Kidney epithelial cell (primary cell): ENCODE measurements around the gene BTG4. TPM values are rescaled to one million over a fixed set of nuclear protein-coding genes. Genes with fewer than 3 reads are reported as not detected.

Experiments
- DNase-seq: peaks from one replicate; pipeline ENCODE4 v3.0.0-alpha.2; 2010; ENCODE audit warnings: low read depth
- H3K27me3 ChIP-seq: 2 replicates; pipeline ENCODE4 v1.6.0; 2011; ENCODE audit warnings: low read length; ENCODE audit not compliant: control insufficient read depth, insufficient read depth
- H3K36me3 ChIP-seq: 2 replicates; pipeline ENCODE4 v1.5.1; 2011; ENCODE audit warnings: low read length; ENCODE audit not compliant: control insufficient read depth, insufficient read depth
- H3K4me3 ChIP-seq: 2 replicates; pipeline ENCODE4 v1.5.1; 2011; ENCODE audit warnings: low read depth, mild to moderate bottlenecking, control low read depth, low read length
- CTCF ChIP-seq: IDR thresholded peaks from 2 replicates; pipeline ENCODE4 v1.5.1; 2011; ENCODE audit warnings: mild to moderate bottlenecking, moderate library complexity, low read length, control low read depth, inconsistent platforms; ENCODE audit not compliant: insufficient read depth, poor library complexity, severe bottlenecking
- total RNA-seq: library from RNA; depleted of rRNA; stranded (reverse); fragments of >200 nt; gene quantifications from 2 replicates; pipeline ENCODE4 v1.2.3, GENCODE V29; 2015

Gene BTG4
- total RNA-seq, 1 donor from 2014 or later = 0.08 TPM

GRCh38 chr11:111540114-111540936 is 28.1 kb upstream of the BTG4 start, which contains the start of gene LAYN:
LAYN (plus strand) TSS chr11:111540720; CDS start chr11:111540844, 124 bp downstream.
- Histone ChIP-seq H3K4me3 (peak within 1 kb of the TSS; percentile 54), H3K27me3 (no peaks in the 10 kb centered on the region), H3K36me3 (no peaks in the 10 kb centered on the region)
- TF ChIP-seq CTCF = no peak
- no peak for DNase-seq

- H3K36me3 ChIP-seq = no peaks in the 10 kb centered on the region
- H3K4me3 ChIP-seq = no peak overlapping the region
- H3K27me3 ChIP-seq = no peaks in the 10 kb centered on the region
- no peak for DNase-seq
- TF ChIP-seq CTCF = no peak
Observed at GRCh38 chr11:111539426-111540113, 27.4 kb upstream of the BTG4 start.

- Histone ChIP-seq H3K36me3 (no peaks in the 10 kb centered on the region), H3K27me3 (no peaks in the 10 kb centered on the region), H3K4me3 (no peak overlapping the region)
- DNase-seq = no peak
- no peak for TF ChIP-seq CTCF
Observed at GRCh38 chr11:111538407-111539114, 26.4 kb upstream of the BTG4 start.

GRCh38 chr11:111537336-111537860 is 25.2 kb upstream of the BTG4 start:
- no peak for TF ChIP-seq CTCF
- Histone ChIP-seq H3K27me3 (no peaks in the 10 kb centered on the region), H3K36me3 (no peaks in the 10 kb centered on the region), H3K4me3 (no peak overlapping the region)
- no peak for DNase-seq

GRCh38 chr11:111535281-111535680 is 23.1 kb upstream of the BTG4 start:
- Histone ChIP-seq H3K27me3 (no peaks in the 10 kb centered on the region), H3K4me3 (no peak overlapping the region), H3K36me3 (no peaks in the 10 kb centered on the region)
- no peak for DNase-seq
- TF ChIP-seq CTCF = no peak
